Hematopoietic multipotent progenitor cell treated with erythropoietin and hydrocortisone succinate and interleukin-3 and kit ligand, for 17 days (in vitro differentiated cells): ENCODE data around the gene FITM1.

ENCODE experiments used
- DNase-seq: peaks from one replicate; pipeline ENCODE4 v3.0.0-alpha.2; 2015; ENCODE audit warnings: low spot score

Gene FITM1

DNA sequence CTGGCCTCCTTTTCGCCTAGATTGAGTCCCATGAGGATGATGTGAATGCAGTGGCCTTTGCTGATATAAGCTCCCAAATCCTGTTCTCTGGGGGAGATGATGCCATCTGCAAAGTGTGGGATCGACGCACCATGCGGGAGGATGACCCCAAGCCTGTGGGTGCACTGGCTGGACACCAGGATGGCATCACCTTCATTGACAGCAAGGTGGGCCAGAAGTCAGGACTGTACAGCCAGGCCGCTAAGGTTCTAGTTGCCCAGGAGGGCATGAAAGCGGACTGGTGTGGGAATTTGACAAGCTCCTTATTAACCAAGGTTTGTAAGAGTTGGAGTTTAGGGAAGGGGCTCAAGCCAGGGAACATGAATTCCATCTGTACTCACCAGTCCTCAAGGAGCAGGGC is 10.8 kb upstream of the FITM1 start:
- no peak for DNase-seq

DNA sequence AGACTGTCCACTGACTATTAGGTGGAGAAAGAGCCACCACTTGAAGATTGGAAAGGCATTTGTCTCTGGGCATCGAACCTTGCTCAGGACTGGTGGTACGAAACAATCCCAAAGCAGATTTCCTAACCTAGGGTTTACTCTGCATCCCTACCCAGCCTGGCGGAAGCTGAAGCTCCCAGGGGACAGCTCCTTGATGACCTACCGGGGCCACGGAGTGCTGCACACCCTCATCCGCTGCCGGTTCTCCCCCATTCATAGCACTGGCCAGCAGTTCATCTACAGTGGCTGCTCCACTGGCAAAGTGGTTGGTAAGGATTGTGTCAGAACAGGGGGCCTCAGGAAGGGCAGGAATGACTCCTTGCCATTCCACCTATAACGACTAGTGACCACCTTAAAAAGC is 9.2 kb upstream of the FITM1 start:
- no peak for DNase-seq

DNA sequence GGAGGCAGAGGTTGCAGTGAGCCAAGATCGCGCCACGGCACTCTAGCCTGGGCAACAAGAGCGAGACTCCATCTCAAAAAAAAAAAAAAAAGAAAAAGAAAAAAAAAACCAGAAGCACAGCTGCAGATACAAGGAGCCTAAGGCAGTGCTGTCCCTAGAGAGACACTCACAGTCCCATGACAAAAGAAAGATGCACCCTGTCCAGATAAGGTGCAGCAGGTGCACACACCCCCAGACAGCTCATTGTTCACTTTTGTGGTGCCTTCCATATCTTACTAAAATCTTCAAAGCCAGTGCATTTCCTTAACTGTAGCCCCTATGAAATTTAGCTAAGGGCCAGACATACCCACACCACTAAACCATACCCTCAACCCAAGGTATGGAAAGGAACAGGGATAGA is 8.0 kb upstream of the FITM1 start:
- DNase-seq, result no peak

DNA sequence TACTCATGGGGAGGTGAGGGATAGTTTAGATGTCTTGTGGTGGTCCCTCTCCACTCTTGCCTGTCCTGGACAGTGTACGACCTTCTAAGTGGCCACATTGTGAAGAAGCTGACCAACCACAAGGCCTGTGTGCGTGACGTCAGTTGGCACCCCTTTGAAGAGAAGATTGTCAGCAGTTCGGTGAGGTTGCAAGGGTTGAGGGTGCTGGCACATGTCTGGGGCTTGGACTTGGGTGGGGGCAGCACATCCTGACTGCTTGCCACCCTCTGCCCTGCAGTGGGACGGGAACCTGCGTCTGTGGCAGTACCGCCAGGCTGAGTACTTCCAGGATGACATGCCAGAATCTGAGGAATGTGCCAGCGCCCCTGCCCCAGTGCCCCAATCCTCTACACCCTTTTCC is 7.6 kb upstream of the FITM1 start:
- DNase-seq, result peak; percentile 74

DNA sequence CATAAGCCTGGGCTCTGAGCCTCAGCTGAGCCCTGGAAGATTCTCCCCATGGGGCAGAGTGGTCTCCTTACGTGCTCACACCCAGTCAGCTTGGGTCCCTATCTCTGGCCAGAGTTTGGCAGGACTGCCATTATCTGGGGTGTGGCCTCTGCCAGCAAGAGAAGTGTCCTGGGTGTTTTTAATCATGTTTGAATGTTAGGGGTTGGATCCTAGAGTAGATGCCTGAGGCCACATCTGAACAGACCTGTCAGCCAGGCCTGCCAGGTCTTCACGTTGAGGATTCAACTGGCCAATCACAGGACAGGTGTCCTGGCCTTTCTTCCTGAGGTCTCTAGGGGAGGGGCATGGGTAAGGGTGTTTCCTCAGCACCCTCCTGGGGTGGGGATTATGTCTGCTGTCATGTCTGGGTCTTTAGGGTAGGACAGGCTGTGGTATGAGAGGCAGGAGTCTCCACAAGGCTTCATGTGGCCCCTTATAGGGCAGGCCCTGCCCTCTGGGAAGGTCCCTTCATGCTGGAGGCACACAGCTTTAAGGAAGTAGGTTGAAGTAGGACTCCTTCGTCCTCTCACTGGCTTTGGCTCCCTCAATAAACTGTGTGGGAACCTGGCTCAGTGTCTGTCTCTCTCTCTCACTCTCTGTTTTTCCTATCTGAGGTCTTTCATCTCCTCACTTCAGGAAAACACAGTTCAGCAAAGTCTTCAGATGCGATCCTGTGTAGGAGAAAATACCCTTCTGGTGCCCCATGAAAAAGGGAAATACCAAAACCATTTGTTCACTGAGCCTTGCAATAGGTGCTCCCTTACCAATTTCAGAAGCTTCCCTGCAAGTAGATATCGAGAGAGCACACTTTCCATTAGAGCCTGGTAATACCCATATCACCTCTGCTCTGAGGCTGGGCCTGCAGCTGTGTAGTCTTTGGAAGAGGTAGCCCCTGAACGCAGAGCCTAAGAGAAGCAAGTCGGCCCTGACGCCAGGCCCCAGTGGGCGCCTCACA is 6.7 kb upstream of the FITM1 start:
- peak; percentile 90 for DNase-seq

DNA sequence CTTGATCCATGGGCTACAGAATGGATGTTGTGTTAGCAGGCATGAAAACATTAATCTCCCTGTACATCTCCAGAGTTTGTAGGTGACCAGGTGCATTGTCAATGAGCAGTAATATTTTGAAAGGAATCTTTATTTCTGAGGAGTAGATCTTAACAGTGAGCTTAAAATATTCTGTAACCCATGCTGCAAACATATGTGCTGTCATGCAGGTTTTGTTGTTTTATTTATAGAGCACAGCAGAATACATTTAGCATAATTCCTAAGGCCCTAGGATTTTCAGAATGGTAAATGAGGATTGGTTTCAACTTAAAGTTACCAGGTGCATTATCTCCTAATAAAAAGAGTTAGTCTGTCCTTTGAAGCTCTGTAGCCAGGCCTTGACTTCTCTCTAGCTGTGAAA is 3.5 kb upstream of the FITM1 start:
- DNase-seq, result peak; percentile 4

DNA sequence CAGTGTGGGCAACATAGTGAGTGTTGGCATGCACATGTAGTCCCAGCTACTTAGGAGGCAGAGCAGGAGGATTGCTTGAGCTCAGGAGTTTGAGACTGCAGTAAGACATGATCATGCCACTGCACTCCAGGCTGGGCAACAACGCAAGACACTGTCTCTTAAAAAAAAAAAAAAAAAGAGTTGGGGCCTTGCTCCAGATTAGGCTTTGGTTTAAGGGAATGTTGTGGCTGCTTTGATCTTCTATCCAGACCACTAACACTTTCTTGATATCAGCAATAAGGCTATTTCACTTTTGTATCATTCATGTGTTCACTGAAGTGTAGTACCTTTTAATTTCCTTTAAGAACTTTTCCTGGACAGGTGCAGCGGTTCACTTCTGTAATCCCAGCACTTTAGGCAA is 2.8 kb upstream of the FITM1 start:
- peak; percentile 4 for DNase-seq

DNA sequence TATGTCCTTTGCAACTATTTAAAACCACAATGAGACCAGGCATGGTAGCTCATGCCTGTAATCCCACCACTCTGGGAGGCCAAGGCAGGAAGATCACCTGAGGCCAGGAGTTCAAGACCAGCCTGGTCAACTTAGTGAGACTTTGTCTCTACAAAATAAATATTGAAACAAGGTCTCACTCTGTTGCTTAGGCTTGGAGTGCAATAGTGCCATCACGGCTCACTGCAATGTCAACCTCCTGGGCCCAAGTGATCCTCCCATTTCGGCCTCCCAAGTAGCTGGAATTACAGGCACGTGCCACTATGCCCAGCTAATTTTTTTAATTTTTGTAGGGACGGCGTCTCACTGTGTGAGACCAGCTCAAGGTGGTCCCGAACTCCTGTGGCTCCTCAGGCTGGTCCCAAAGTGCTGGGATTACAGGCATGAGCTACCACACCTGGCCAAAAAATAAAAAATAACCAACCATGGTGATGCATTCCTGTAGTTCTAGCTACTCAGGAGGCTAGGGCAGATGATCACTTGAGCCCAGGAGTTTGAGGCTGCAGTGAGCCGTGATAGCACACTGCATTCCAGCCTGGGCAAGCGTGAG is 955 bp upstream of the FITM1 start:
- no peak for DNase-seq

DNA sequence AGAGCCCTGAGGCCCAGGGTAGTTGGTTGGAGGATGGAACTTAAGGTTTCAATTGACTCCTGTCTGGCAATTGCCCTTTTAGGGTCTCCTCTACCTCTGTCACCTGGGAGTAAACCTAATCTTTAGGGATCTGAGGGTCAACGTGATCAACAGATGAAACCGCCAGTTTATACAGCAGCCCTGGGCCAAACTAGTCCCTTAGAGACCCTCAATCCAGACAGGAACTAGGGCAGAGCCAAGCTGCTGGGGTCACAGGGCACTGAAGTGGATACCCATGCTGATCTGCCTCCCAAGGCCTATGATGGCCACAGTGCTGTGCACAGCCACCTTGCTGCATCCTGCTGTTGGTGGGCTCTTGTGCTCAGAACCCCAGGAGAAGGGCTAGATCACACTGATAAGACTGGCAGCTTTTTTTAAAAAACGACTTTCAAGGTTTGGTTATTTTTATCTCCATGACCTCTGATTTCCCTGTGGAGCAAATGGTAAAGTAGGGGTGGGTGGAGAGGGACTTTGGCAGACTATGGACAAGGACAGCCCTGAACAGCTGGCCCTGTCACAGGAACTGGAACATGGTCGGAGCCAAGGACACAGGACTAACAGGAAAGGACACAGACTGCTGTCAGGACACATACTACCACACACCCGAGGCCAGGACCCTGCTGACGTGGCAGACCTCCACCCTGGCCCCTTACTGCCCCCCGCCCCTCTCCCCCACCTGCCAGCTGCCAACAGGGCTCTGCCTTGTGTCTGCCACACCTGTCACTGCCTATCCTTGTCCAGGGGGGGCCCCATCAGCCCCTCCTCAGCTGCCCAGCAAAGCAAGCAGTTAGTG is 474 bp downstream of the FITM1 start:
- no peak for DNase-seq

DNA sequence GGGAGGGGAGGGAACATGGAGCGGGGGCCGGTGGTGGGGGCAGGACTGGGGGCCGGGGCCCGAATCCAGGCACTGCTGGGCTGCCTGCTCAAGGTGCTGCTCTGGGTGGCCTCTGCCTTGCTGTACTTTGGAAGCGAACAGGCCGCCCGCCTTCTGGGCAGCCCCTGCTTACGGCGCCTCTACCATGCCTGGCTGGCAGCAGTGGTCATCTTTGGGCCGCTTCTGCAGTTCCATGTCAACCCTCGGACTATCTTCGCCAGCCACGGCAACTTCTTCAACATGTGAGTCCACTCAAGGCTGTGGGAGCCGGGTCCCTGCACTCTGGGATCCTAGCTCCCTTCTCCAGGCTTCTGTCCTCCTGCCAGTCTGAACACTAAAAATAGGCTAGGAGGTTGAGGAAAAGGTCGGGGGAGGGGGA is 1.1 kb downstream of the FITM1 start:
- DNase-seq, result no peak

DNA sequence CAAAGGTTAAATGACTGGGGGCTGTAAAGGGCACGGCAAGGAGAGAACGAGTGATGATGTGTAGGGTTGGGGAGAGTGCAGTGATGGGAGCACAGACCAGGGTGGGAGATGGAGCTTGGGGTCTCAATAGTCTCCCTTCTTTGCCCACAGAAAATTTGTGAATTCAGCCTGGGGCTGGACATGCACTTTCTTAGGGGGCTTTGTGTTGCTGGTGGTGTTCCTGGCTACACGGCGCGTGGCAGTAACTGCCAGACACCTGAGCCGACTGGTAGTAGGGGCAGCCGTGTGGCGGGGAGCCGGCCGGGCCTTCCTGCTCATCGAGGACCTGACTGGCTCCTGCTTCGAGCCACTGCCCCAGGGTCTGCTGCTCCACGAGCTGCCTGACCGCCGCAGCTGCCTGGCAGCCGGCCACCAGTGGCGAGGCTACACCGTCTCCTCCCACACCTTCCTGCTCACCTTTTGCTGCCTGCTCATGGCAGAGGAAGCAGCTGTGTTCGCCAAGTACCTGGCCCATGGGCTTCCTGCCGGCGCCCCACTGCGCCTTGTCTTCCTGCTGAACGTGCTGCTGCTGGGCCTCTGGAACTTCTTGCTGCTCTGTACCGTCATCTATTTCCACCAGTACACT is 1.7 kb downstream of the FITM1 start:
- no peak for DNase-seq

DNA sequence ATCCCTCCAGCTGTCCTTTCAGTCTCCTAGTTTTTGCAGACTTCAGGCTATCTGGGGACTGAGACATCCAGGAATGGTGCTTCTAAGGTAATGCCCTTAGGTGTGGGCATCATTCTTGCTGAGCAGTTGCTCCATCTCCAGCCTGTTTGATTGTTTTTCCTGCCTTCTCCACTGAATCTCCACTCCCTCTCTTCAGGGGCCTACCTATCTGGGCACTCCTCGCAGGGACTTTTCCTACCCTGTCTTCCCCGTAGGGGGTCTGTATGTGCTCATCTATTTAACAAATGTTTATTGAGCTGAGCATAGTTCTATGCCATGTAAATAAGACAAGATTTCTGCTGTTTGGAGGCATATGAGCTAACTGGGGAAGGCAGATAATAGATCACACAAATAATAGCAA is 2.5 kb downstream of the FITM1 start:
- no peak for DNase-seq

DNA sequence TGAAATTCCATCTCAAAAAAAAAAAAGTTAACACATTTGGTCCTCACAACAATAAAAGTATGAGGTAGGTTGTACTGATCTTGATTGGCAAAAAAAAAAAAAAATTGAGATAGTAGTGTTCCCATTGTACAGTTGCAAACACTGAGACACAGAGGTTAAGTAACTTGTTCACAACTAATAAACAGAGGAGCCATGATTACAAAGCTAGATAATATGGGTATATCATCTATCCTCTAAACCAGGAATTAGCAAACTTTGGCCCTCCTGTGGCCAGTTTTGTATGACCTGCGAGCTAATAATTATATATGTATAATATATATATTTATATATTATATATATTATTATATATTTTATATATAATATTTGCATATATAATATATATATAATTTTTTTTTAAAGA is 3.3 kb downstream of the FITM1 start:
- DNase-seq, result peak; percentile 32

DNA sequence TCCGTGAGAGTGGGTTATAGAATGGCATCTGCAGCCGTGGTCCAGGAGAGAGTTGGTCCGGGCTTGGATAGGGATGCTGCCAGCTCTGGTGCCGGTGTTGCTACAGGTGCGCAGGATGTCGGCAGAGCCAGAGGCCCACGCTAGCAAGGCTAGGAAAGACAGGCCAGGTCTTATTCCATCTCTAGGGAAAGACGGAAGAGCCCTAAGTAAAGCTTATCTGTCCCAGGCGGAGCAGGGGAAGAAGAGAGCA is 5.0 kb downstream of the FITM1 start:
- DNase-seq, result no peak

DNA sequence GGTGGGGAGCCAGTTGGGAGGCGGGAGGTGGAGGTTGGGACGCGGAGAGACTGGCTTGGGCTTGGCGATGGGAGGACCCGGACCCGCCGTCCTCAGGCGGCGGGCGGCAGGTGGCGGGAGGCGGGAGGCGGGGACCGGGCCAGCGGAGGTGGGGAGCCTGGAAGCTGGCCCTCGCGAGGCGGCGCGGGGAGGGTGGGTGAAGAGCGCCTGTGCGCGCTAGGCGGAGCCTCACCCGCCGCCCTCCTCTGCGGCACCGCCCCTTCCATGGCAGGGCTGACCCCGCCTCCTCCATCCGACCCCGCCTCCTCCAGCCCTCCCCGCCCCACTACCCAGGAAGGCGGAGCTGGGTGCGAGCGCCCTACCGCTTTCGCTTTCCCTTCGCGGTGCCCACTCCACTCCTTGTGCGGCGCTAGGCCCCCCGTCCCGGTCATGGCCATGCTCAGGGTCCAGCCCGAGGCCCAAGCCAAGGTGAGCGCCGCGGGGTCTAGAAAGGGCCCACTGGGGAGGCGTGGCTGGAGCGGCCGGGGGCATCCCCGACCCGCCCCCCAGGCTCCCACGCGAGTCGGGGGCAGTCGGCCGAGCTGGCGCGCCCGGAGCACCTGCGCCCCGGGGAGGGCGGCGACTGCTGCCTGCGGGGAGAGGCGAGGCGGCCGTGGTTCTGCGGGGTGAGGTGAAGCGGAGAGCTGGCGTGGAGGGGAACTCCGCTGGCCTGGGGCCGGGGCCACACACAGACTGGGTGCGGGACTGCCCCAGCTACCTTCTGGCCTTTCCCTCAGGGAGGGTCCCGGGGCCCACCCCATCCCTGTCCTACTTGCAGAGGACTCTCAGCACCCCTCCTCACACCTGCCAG is 5.6 kb downstream of the FITM1 start, which contains the start of gene PSME1:
Gene PSME1, plus strand, starts transcription at position 361 of the 850 bp plus-strand sequence. Its CDS starts 69 bp downstream, at position 430.
- DNase-seq, result peak; percentile 96

DNA sequence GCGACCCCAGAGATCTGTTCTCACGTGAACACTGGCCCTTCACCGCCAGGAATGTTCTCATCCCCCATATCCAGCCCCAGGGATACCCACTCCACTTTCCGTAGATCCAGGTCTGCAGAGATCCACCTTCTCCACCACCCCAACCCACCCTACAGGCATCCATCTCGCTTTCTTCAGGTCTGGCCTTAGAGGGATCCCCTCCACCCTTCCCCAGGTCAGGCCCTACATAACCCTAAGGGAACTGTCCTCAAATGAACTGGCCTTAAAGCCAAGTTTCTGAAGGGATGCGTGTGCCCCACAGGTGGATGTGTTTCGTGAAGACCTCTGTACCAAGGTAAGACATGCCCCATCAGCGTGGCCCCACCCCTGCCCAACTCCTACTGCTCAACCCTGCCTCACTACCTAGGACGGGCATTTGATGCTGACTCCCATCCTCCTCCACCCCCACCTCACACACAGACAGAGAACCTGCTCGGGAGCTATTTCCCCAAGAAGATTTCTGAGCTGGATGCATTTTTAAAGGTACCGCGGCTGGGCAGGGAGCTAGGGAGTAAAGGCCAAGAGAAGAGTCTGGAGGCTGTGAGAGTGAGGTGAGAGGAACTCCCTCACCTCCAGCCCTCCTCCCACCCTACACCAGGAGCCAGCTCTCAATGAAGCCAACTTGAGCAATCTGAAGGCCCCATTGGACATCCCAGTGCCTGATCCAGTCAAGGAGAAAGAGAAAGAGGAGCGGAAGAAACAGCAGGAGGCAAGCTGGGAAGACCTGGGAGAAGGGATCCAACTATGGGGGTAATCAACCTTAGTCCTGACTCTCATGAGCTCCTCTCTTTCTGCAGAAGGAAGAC is 6.4 kb downstream of the FITM1 start:
- no peak for DNase-seq

DNA sequence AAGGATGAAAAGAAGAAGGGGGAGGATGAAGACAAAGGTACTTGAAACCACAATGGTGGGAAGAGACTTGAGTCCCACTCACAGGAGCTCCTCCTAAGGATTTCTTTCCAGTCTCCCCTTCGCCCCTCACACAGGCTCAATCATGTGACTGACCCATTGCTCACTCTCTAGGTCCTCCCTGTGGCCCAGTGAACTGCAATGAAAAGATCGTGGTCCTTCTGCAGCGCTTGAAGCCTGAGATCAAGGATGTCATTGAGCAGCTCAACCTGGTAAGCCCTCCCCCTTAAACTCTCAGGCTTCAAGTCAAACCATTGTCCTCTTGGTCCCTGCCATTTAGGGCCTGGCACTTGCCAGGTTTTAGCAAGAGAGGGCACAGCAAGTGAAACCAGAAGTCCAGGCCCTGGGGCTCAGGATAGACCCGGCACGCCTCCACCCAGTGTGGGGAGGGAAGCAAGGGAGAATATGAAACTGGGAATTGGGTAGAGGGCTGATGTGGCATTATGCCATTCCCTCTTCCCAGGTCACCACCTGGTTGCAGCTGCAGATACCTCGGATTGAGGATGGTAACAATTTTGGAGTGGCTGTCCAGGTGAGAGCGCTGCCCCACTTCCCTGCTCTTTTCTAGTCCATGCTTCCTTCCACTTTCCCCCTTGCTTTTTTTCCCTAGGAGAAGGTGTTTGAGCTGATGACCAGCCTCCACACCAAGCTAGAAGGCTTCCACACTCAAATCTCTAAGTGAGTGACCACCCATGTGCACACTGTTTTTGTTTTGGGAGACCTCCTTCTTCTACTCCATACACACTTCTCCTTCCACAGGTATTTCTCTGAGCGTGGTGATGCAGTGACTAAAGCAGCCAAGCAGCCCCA is 7.3 kb downstream of the FITM1 start:
- DNase-seq, result no peak

DNA sequence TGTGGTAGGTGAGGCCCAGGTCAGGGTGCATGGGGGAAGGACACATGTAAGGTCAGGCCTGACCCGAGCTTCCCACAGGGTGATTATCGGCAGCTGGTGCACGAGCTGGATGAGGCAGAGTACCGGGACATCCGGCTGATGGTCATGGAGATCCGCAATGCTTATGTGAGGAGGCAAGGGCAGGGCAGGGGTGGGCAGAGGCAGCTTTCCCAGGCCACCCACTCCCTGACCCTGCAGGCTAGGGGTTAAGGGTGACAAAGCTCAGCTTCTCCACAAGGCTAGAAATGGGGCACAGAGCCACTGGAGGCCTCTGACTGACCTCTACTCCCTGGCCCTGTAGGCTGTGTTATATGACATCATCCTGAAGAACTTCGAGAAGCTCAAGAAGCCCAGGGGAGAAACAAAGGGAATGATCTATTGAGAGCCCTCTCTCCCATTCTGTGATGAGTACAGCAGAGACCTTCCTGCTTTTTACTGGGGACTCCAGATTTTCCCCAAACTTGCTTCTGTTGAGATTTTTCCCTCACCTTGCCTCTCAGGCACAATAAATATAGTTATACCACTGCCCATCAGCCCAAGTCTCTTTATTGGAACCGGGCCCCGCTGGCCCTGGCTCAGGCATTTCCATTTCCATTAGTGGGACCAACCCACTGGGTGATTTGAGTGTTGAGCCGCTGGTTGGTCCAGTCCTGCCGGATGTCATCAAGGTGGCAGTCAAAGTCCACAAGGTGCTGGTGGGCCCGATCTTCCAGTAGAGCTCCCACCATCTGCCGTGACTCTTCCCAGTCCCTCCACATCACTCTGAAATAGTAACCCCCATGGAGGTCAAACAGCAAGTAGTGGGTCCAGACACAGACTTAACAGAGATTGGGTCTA is 8.2 kb downstream of the FITM1 start:
- no peak for DNase-seq
